Activated CD4-positive, alpha-beta T cell treated with anti-CD3 and anti-CD28 coated beads, Interleukin-2, Interleukin-6, amounts not matched to agents 100 ng/mL and 50 ng/mL, durations not matched to agents 16 hours and 8 hours (primary cell): ENCODE data around the gene POMT1.
"Not testable (repeated sequence)": the region's sequence is repeated elsewhere in the genome, so short reads cannot be mapped to it uniquely, and the experiment has no call there.

Experiments
- DNase-seq: peaks from one replicate; pipeline ENCODE4 v3.0.0-alpha.2; 2020

POMT1 gene, protein sequence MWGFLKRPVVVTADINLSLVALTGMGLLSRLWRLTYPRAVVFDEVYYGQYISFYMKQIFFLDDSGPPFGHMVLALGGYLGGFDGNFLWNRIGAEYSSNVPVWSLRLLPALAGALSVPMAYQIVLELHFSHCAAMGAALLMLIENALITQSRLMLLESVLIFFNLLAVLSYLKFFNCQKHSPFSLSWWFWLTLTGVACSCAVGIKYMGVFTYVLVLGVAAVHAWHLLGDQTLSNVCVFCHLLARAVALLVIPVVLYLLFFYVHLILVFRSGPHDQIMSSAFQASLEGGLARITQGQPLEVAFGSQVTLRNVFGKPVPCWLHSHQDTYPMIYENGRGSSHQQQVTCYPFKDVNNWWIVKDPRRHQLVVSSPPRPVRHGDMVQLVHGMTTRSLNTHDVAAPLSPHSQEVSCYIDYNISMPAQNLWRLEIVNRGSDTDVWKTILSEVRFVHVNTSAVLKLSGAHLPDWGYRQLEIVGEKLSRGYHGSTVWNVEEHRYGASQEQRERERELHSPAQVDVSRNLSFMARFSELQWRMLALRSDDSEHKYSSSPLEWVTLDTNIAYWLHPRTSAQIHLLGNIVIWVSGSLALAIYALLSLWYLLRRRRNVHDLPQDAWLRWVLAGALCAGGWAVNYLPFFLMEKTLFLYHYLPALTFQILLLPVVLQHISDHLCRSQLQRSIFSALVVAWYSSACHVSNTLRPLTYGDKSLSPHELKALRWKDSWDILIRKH

DNA sequence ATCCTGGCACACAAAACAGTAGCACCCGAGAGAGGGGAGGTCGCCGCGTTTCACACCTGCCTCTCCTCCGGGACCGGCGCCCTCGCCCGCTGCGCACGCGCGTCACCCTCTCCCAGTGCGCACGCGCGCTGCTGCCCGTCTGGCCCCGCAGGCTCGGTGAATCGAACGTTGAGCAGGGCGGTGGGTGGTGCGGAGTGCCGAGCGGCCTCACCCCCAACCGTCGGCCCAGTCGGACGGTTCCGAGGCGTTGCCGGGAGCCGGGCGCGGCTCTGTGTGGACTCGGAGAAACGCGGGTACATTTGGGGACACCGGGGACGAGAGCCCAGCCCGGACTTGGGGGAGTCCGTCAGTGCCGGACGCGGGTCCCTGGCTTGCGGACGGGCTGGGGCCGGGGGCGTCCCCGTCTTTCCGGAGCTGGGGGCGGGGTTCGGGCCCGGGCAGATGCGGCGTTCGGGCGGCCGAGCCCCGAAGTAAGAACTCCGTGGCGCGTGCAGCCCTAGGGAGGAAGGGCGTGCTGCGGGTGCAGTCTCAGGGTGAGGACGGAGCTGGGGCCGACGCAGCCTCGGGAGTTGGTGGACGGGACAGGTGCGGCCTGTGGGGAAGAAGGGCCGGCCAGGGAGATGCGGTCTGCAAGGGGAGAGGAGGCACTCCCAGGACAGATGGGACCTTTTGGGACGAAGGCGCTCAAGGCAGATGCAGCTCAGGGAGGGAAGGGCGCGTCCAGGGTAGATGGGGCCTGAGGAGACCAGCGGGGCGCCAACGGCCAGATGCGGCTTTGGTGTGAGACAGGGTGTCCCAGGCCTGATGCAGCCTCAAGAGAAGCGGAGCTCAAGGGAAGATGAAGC lies at the start of gene POMT1:
Gene POMT1, plus strand, starts transcription at position 138 of the 845 bp plus-strand sequence. CDS start 1,301 bp downstream, outside the sequence.
- peak; percentile 94 for DNase-seq

DNA sequence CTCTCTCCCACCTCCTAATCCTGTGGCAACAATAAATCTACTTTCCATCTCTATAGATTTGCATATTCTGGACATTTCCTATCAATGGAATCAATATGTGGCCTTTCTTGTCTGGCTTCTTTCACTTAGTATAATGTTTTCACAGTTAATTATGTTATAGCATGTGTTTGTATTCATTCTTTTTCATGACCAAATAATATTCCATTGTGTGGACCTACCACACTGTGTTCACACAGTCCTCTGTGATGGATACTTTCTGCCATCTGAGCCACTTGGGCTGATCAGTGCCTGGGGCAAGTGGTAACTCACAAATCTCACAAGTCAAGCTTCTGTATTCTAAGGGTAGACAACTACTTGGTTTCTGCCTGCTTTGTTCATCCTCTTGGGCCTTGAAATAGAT lies 48.7 kb upstream of the POMT1 start:
- no peak for DNase-seq

GRCh38 chr9:131455655-131456054 lies 47.1 kb upstream of the POMT1 start:
- DNase-seq: not testable (repeated sequence)

- no peak for DNase-seq
Observed at GRCh38 chr9:131457746-131458145, 45.0 kb upstream of the POMT1 start.

DNA sequence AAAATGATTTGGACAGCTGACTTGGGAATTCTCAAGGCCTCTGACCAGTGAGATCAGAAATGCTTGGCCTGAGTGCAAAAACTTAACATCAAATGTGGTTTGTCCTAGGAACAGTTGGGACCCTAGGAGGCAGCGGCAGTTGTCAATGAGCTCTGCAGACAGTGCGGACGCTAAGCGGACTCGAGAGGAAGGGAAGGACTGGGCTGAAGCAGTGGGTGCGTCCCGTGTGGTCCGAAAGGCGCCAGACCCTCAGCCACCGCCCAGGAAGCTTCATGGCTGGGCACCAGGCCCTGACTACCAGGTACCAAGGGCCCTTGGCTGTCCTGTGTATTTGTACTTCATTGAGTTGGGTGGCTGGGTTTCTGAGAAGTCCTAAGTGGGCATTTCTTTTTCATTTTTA lies 43.7 kb upstream of the POMT1 start:
- no peak for DNase-seq

DNA sequence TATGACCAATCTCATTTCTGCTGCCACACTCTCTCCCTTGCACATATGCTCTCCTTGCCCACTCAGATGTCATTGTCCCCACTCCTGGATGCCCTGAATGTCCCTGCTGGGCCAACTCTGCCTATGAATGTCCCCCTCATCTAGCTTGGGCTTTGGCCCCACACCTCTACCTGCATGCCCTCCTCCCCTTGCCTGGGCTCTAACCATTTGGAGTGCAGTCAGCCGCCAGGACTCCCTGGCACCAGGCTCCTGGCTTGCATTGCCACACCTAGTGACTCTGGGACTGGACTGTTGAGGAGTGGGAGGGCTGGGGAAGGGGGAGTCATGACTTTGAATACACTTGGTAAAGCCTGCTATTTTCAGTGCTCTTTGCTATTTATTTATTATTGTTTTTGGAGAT lies 41.6 kb upstream of the POMT1 start:
- no peak for DNase-seq

DNA sequence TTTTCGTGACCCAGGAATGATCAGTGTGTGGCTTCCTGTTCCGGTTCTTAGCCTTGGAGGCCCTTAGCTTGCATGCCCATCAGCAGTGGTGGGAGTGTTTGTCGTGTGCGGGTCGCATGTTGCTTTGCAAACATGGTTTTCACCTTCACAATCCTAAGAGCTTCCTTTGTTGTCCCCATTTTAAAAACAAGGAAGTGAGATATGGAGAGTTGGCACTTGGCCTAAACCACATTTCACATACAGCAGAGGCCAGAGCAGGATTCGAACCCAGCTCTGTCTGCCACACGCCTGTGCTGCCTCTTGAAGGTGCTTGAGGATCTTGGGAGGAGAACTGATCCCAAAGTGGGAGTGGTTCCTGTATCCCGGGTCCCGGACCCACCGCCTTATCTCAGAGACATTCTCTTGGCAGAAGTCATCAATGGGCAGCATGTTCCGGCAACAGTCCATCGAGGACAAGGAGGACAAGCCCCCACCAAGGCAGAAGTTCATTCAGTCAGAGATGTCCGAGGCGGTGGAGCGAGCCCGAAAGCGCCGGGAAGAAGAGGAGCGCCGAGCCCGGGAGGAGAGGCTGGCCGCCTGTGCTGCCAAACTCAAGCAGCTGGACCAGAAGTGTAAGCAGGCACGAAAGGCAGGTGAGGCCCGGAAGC lies 38.2 kb upstream of the POMT1 start:
- DNase-seq: no peak

- no peak for DNase-seq
Observed at GRCh38 chr9:131465401-131465800, 37.3 kb upstream of the POMT1 start.

GRCh38 chr9:131467214-131467935 lies 35.3 kb upstream of the POMT1 start:
- no peak for DNase-seq

DNA sequence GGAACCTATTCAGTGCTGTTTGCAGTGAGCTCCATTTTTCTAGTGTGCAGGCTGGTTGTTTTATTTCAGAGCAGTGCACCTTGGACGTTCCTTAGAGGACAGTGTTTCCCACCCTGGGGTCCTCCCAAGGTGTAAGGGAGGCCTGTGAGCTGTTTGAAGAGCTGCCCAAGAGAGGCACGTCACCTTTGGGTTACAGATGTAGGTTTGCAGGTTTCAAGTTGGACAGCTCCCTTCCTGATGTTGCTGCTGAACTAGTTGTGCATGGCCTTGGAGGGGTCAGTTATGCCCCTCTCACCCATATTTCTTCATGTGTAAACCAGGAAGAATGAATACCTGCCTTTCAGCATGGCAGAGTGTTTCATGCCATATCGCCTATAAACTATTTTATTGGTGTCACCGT lies 34.7 kb upstream of the POMT1 start:
- DNase-seq: no peak

GRCh38 chr9:131469356-131469755 lies 33.4 kb upstream of the POMT1 start:
- no peak for DNase-seq

GRCh38 chr9:131469951-131470350 lies 32.8 kb upstream of the POMT1 start:
- DNase-seq: no peak

GRCh38 chr9:131470581-131470991 lies 32.1 kb upstream of the POMT1 start:
- DNase-seq: no peak

GRCh38 chr9:131472085-131472484 lies 30.6 kb upstream of the POMT1 start:
- not testable (repeated sequence) for DNase-seq

- no peak for DNase-seq
Observed at GRCh38 chr9:131473198-131473885, 29.4 kb upstream of the POMT1 start.

- no peak for DNase-seq
Observed at GRCh38 chr9:131473891-131474290, 28.8 kb upstream of the POMT1 start.

DNA sequence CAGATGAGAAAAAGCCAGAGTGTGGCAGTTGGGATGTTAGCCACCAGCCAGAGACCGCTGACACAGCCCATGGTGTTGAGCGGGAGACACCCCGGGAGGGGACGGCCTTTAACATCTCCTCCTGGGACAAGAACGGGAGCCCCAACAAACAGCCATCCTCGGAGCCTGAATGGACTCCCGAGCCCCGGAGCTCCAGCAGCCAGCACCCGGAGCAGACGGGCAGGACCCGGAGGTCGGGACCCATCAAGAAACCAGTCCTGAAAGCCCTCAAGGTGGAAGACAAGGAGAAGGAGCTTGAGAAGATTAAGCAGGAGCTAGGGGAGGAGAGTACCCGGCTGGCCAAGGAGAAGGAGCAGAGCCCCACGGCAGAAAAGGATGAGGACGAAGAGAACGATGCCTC lies 28.0 kb upstream of the POMT1 start:
- no peak for DNase-seq

DNA sequence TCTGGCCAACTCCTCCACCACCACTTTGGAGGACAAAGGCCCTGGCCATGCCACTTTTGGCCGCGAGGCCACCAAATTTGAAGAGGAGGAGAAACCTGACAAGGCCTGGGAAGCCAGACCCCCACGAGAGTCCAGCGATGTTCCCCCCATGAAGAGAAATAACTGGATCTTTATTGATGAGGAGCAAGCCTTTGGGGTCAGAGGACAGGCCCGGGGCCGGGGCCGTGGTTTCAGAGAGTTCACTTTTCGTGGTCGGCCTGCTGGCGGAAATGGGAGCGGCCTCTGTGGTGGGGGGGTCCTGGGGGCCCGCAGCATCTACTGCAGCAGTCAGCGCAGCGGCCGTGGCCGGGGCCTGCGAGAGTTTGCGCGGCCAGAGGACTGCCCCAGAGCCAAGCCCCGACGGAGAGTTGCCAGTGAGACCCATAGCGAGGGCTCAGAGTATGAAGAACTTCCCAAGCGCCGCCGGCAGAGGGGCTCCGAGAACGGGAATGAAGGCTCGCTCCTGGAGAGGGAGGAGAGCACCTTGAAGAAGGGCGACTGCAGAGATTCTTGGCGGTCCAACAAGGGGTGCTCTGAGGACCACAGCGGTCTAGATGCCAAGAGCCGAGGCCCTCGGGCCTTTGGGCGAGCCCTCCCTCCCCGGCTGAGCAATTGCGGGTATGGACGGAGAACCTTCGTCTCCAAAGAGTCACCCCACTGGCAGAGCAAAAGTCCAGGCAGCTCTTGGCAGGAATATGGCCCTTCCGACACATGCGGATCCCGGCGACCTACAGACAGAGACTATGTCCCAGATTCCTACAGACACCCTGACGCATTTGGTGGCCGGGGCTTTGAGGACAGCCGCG lies 27.4 kb upstream of the POMT1 start:
- DNase-seq: no peak

DNA sequence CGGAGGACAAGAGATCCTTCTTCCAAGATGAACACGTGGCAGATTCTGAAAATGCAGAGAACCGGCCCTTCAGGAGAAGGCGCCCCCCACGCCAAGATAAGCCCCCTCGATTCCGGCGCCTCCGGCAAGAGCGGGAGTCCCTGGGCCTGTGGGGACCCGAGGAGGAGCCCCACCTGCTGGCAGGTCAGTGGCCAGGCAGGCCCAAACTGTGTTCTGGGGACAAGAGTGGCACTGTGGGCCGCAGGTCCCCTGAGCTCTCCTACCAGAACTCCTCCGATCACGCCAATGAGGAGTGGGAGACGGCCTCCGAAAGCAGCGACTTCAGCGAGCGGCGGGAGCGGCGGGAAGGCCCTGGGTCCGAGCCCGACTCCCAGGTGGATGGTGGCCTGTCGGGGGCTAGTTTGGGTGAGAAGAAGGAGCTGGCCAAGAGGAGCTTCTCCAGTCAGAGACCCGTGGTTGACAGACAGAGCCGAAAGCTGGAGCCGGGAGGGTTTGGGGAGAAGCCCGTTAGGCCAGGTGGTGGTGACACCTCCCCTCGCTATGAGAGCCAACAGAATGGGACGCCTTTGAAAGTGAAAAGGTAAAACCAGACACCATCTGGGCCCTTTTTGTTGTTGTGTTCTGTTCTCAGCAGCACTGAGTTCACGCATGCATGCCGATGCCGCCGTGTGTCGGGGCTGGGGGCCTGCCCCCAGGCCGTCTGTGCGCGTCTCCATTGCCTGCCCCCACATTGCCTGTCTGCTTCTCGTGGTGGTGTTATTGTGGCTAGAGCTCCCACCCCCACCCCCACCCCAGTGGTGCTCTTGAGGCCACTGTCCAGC lies 26.6 kb upstream of the POMT1 start:
- no peak for DNase-seq
